Fibroblast of villous mesenchyme (primary cell): ENCODE data around the gene RHEB. TPM values are rescaled to one million over a fixed set of nuclear protein-coding genes. Genes with fewer than 3 reads are reported as not detected.

Experiments used
- DNase-seq: peaks from one replicate; pipeline ENCODE4 v3.0.0-alpha.2; 2010; ENCODE audit warnings: low read depth
- H3K4me3 ChIP-seq: 2 replicates; pipeline ENCODE4 v1.5.1; 2011; ENCODE audit warnings: low read depth, mild to moderate bottlenecking, low read length
- total RNA-seq: library from RNA; depleted of rRNA; stranded (reverse); fragments of >200 nt; gene quantifications from 2 replicates; pipeline ENCODE4 v1.2.3, GENCODE V29; 2012
- TF ChIP-seq, protein P1 (sequence below): IDR thresholded peaks from 2 replicates; pipeline ENCODE4 v1.5.1; 2012; ENCODE audit warnings: low read depth, mild to moderate bottlenecking, low read length; ENCODE audit not compliant: insufficient read depth

The RHEB gene
- total RNA-seq, 1 donor = 79.5 TPM

GRCh38 chr7:151505836-151506468, 13.7 kb downstream of the RHEB start:
- TF ChIP-seq, protein P1, sequence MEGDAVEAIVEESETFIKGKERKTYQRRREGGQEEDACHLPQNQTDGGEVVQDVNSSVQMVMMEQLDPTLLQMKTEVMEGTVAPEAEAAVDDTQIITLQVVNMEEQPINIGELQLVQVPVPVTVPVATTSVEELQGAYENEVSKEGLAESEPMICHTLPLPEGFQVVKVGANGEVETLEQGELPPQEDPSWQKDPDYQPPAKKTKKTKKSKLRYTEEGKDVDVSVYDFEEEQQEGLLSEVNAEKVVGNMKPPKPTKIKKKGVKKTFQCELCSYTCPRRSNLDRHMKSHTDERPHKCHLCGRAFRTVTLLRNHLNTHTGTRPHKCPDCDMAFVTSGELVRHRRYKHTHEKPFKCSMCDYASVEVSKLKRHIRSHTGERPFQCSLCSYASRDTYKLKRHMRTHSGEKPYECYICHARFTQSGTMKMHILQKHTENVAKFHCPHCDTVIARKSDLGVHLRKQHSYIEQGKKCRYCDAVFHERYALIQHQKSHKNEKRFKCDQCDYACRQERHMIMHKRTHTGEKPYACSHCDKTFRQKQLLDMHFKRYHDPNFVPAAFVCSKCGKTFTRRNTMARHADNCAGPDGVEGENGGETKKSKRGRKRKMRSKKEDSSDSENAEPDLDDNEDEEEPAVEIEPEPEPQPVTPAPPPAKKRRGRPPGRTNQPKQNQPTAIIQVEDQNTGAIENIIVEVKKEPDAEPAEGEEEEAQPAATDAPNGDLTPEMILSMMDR = no peak
- H3K4me3 ChIP-seq = no peak overlapping the region
- DNase-seq = no peak

DNA sequence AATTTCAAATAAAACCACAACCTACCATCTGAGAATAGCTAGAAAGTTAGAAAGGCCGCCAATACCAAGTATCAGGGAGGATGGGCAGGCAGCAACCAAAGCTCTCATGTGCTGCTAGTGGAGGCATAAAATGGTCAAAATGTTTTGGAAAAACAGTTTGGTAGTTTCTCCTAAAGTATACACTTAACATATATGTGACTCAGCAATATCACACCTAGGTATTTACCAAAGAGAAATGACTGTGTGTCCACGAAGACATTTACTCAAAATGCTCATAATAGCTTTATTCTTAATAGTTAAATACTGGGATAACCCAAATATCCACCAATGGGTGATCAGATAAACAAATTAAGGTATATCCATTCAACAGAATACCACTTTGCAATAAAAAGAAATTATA, 14.3 kb downstream of the RHEB start:
- H3K4me3 ChIP-seq = no peak overlapping the region
- no peak for DNase-seq
- TF ChIP-seq, protein P1 = no peak

- TF ChIP-seq, protein P1 = no peak
- no peak overlapping the region for H3K4me3 ChIP-seq
- no peak for DNase-seq
These were observed 14.9 kb downstream of the RHEB start for GRCh38 chr7:151504715-151505326.

GRCh38 chr7:151503902-151504714, 15.6 kb downstream of the RHEB start:
- no peak overlapping the region for H3K4me3 ChIP-seq
- peak; percentile 95 for DNase-seq
- TF ChIP-seq, protein P1 = no peak

GRCh38 chr7:151501676-151502075, 18.0 kb downstream of the RHEB start:
- DNase-seq = no peak
- no peak overlapping the region for H3K4me3 ChIP-seq
- TF ChIP-seq, protein P1 = no peak

DNA sequence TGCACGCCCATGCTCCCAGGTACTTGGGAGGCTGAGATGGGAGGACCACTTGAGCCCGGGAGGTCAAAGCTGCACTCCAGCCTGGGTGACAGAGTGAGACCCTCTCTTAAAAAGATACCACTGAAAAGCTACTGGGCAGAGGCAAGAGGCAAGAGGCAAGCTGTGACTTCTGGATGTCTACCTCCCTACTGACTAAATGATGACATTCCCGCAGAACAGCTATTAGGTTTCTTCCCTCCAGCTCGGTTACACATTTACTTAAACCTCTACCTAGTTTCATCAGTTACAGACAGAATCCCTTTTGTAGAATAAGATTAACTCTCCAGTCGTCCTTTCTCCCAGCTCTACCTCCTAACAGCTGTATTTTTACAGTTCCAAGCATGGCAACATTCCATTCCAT, 21.2 kb downstream of the RHEB start:
- TF ChIP-seq, protein P1 = no peak
- no peak for DNase-seq
- H3K4me3 ChIP-seq = no peak overlapping the region
